ENCODE data around the gene METTL9.
"Not testable (repeated sequence)": the region's sequence is repeated elsewhere in the genome, so short reads cannot be mapped to it uniquely, and the experiment has no call there.

METTL9 gene

GRCh38 chr16:21664801-21665492 lies 65.6 kb downstream of the METTL9 start:
- no peak for DNase-seq

- no peak for DNase-seq
These were observed 67.4 kb downstream of the METTL9 start for GRCh38 chr16:21666772-21667171.

- no peak for DNase-seq
These were observed 68.2 kb downstream of the METTL9 start for GRCh38 chr16:21667575-21667974.

GRCh38 chr16:21673469-21673868 lies 74.1 kb downstream of the METTL9 start:
- DNase-seq = no peak

GRCh38 chr16:21674456-21674855 lies 75.1 kb downstream of the METTL9 start:
- DNase-seq = not testable (repeated sequence)

GRCh38 chr16:21680714-21681113 lies 81.3 kb downstream of the METTL9 start:
- DNase-seq = not testable (repeated sequence)

- no peak for DNase-seq
These were observed 83.8 kb downstream of the METTL9 start for GRCh38 chr16:21683184-21683583.

DNA sequence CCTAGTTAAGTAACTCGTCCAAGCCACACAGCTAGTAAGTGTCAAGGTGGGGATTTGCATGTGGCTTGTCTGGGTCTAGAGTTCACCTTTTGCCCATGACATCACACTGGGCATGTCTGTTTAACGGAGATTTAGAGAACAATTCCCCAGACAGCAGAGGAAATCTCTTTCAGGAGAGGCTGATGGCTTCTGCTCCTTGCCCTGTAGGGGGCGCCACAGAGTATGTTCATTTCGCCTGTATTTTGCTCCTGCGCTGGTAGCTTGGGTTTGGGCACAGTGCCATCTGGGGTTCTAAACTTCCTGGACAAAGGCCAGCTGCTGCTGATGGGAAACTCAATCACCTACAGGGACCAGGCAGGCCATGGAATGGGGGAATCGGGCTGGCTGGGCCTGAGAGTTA lies 84.8 kb downstream of the METTL9 start:
- peak; percentile 15 to 48 (median 34) for DNase-seq

DNA sequence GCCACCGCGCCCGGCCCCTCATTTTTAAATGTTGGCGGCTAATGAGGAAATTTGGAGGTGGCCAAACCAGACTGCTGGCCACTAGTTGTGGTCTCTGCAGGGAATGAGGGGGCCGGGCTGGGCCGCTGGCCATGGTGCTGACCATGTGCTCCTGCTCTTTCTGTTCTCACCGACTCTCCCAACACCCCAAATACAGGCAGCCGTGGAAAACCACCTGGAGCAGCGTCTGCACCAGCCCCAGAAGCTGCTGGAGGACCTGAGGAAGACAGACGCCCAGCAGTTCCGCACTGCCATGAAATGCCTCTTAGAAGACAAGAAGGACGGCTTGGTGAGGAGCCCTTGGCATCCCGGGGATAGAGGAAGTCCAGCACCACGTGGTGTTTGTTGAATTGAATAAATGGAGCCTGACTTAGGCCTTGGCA lies 85.7 kb downstream of the METTL9 start:
- DNase-seq = peak in 2 of 4 experiments; percentile 28 to 42

DNA sequence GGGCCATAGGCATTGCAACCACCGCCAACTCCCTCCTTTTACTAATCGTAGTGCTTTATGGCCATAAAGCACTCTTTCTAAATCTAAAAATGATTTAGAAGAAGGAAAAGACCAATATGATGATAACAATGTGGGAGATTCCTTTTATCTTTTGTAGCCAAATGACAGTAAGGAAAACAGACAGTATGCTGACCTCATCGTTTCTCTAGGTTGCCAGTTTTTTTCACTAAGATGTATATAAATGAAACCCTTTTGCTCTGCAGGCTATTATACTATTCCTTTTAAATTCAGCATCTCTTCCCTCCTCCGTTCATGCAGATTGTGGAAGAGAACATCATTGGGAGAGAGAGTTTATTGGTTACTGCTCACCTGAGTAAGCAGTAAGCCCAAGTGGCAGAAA lies 89.7 kb downstream of the METTL9 start:
- DNase-seq = no peak

GRCh38 chr16:21690967-21691366 lies 91.6 kb downstream of the METTL9 start:
- not testable (repeated sequence) for DNase-seq

DNA sequence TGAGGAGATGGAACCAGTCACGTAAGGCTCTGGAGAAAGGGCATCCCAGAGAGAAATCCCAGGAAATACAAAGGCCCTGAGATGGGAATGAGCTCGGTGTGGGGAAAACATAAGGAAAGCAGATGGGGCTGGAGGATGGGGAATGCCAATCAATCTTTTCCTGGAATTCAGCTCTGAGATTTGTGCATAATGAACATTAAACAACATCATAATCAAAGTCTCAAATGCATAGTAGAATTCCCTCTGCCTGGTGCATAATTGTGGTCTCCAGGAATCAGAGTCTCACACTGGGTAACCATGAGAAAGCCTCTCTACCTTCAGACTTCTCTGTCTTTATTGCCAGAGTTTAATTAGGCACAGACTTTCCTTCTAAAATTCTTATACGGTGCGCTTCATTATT lies 95.2 kb downstream of the METTL9 start:
- no peak for DNase-seq

DNA sequence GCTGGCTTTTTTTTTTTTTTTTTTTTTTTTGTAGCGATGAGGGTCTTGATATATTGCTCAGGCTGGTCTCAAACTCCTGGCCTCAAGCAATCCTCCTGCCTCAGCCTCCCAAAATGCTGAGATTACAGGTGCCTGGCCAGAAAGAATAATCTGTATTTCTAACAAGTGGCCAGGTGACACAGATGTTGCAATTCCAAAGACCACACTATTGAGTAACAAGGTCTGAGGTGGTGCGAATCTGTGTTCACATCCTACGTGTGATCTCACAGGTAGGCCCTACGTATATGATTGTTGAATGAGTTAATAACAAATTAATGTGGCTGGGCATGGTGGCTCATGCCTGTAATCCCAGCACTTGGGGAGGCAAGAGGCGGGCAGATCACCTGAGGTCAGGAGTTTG lies 97.7 kb downstream of the METTL9 start:
- DNase-seq = no peak

DNA sequence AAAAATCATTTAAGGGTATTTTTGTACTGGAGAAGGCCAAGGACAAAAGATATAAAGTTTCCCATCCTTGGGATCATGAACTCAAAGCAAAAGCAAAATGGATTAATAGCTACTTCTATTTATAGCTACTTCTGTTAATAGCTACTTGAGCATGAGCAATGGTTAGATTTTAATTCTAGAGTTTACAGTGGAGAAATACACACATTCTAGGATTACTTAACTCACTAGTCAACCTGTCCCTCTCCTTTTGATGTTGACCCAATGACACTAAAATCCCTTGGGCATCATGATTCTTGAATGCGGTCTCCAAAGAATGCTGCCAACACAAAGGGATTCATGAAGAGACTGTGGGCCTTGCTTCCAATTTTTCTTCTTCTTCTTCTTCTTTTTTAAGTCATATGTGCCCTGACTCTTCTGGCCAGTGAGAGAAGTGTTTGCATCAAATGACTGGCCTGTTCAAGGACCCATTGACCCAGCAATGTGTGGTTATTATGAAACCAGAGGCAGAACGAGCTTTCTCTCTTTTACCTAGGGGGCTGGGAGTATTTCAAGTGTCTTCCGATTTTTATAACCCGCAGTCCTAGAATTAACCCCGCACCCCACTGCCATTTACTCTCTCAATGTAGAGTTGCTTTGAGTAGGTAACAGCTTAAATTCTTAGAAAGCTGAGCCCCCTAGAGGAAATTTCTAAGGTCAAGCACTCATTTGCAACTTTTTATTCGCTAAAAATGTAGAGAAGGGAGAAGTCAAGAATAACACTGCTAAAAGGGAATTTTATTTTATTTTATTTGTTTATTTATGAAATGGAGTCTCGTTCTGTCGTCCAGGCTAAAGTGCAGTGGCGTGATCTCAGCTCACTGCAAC lies 99.0 kb downstream of the METTL9 start:
- peak in 3 of 4 experiments; percentile 27 to 46 (median 30) for DNase-seq

DNA sequence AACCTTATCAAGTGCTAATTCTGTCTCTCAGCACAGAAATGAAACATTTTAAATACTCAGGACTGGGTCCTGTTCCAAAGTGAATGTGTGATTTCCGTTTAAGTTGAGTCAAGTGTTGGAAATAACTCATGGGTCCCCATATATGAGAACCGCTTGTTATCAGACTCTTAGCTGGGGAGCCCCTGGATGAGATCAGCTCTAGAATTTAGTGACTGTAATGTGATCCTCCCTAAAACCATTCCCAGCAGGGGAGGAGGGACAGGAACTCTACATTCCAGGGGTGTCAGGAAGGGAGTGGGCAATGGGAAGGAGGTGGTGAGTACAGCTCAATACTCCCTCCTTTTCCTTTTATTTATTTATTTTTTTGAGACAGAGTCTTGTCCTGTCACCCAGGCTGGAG lies 101.9 kb downstream of the METTL9 start:
- no peak for DNase-seq

- DNase-seq = peak; percentile 33 to 68 (median 58)
These were observed 102.9 kb downstream of the METTL9 start for GRCh38 chr16:21702276-21702675.

DNA sequence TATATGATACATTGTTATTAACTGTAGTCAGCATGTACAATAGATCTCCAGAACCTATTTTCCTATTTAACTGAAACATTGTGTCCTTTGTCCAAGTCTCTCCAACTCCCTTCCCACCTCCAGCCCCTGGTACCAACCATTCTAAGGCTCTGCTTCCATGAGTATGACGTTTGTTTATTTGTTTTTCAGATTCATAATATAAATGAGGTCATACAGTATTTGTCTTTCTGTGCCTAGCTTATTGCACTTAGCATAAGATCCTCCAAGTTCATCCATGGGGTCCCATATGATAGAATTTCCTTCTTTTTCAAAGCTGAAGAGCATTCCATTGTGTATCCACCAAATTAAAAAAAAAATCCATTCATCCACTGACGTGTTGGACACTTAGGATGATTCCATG lies 103.8 kb downstream of the METTL9 start:
- no peak for DNase-seq

GRCh38 chr16:21703589-21704174 lies 104.3 kb downstream of the METTL9 start:
- DNase-seq = no peak

DNA sequence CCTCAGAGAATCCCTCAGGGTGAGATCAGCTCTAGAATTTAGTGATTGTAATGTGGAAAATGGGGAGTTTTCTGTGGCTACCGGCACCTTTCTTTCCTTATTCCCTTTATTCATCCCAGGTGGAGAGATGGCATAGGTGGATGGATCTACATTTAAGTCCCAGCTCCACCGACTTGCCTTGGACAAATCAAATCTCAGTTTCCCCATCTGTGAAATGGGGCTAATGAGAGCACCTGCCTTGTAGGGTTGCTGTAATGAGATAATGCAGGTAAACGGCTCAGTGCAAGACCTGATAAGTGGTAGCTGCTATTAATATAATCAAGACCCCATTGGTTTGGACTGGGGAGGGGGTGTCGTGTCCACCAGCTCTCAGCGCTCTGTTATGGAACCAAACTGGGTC lies 104.9 kb downstream of the METTL9 start:
- no peak for DNase-seq

GRCh38 chr16:21704733-21705132 lies 105.4 kb downstream of the METTL9 start:
- DNase-seq = no peak
